Fibroblast of villous mesenchyme (primary cell): Measurements from ENCODE around the gene TPI1. TPM values are rescaled to one million over a fixed set of nuclear protein-coding genes. Genes with fewer than 3 reads are reported as not detected.

Experiments
- DNase-seq: peaks from one replicate; pipeline ENCODE4 v3.0.0-alpha.2; 2010; ENCODE audit warnings: low read depth
- H3K4me3 ChIP-seq: 2 replicates; pipeline ENCODE4 v1.5.1; 2011; ENCODE audit warnings: low read depth, mild to moderate bottlenecking, low read length
- total RNA-seq: library from RNA; depleted of rRNA; stranded (reverse); fragments of >200 nt; gene quantifications from 2 replicates; pipeline ENCODE4 v1.2.3, GENCODE V29; 2012
- TF ChIP-seq, protein P1 (sequence below): IDR thresholded peaks from 2 replicates; pipeline ENCODE4 v1.5.1; 2012; ENCODE audit warnings: low read depth, mild to moderate bottlenecking, low read length; ENCODE audit not compliant: insufficient read depth

The TPI1 gene
- total RNA-seq, 1 donor = 620 TPM

DNA sequence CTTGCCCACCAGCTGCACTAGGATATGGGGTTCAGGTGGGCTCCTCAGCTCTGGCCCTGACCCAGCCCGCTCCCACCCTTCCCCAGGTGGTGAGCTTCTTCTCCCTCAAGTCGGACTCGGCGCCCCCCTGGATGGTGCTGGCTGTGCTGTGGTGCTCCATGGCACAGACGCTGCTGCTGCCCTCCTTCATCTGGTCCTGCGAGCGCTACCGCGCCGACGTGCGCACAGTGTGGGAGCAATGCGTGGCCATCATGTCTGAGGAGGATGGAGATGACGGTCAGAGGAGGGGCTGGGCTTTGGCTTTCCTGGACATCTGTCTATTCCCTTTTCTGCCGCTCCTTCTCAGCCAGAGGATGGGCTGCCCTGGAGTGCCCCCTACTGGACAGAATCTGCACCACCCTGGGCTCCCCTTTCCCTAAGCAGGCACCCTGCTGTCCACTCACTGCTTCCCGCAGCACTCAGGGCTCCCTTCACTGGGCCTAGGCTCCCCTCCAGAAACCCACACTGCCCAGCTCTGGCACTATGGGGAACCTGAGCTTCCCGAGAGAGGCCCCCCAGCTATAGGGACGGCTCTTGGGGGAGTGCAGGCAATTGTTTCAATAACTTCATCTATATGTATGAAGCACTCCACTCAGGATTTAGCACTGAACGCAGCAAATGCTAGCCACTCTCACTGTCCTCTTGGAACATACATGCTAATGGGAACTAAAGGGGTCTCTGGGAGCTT is 41.8 kb upstream of the TPI1 start:
- H3K4me3 ChIP-seq = peak overlapping the region; percentile 4
- peak; percentile 85 for DNase-seq
- TF ChIP-seq, protein P1, sequence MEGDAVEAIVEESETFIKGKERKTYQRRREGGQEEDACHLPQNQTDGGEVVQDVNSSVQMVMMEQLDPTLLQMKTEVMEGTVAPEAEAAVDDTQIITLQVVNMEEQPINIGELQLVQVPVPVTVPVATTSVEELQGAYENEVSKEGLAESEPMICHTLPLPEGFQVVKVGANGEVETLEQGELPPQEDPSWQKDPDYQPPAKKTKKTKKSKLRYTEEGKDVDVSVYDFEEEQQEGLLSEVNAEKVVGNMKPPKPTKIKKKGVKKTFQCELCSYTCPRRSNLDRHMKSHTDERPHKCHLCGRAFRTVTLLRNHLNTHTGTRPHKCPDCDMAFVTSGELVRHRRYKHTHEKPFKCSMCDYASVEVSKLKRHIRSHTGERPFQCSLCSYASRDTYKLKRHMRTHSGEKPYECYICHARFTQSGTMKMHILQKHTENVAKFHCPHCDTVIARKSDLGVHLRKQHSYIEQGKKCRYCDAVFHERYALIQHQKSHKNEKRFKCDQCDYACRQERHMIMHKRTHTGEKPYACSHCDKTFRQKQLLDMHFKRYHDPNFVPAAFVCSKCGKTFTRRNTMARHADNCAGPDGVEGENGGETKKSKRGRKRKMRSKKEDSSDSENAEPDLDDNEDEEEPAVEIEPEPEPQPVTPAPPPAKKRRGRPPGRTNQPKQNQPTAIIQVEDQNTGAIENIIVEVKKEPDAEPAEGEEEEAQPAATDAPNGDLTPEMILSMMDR = peak; percentile 97

DNA sequence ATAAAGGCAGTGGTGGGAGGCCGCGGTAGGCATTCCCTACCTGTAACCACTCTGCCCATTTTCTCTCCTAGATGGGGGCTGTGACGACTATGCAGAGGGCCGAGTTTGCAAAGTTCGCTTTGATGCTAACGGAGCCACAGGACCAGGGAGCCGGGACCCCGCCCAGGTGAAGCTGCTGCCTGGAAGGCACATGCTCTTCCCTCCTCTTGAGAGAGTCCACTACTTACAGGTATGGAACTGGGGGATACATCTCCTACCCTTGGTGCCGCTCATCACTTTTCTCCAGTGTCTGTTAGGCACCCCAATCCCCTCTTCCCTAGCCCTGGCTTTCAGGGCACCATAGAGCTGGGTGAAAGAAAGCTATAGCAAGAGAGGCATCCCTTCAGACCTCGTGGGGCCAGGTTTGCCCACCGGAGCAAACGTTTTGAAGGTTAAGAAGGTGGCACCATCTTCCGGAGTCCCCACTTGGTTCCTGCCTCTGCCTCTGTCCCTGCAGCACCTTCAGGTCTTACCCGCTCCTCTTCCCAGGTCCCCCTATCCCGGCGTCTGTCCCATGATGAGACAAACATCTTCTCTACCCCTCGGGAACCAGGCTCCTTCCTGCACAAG is 41.1 kb upstream of the TPI1 start:
- TF ChIP-seq, protein P1 = no peak
- no peak for DNase-seq
- H3K4me3 ChIP-seq = no peak overlapping the region

DNA sequence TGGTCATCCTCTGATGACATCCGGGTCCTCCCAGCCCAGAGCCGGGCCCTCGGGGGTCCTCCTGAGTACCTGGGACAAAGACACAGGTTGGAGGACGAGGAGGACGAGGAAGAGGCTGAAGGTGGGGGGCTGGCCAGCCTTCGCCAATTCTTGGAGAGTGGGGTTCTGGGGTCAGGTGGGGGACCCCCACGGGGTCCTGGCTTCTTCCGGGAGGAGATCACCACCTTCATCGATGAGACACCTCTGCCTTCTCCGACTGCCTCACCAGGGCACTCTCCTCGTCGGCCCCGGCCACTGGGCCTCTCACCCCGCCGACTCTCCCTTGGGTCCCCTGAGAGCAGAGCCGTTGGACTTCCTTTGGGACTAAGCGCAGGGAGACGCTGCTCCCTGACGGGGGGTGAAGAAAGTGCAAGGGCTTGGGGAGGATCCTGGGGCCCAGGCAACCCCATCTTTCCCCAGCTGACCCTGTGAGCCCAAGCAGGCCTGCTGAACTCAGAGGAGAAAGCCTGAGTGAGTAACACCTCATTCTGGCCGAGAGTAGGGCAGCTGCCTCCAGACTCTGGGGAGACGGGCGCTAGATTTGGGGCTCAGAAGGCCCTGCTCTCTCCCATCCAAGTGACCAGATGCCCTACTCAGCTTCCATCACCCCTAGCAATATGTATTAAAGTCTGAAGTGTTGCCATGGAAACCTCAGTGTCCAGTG is 40.4 kb upstream of the TPI1 start:
- TF ChIP-seq, protein P1 = no peak
- no peak for DNase-seq
- H3K4me3 ChIP-seq = no peak overlapping the region

DNA sequence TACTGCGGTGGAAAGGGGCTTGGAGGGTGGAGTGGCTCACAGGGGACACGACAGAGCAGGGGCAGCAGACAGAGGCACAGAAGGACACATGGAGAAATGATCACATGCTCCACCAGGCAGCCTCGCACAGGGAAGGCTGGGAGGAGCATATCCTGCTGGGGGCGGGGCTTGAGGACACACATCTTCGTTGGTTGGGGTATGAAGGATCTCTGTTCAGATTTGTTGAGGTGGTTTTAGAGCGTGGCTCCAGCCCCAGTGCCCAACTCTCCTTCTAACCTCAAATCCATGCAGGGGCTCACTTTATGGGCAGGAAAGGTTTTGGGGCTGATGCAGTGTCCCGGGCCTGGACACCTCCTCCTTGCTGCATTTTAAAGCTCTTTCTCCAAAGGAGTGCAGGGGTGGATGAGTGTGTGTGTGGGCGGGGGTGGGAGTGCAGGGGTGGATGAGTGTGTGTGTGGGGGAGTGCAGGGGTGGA is 39.9 kb upstream of the TPI1 start:
- TF ChIP-seq, protein P1 = no peak
- H3K4me3 ChIP-seq = peak overlapping the region; percentile 44
- peak; percentile 83 for DNase-seq

DNA sequence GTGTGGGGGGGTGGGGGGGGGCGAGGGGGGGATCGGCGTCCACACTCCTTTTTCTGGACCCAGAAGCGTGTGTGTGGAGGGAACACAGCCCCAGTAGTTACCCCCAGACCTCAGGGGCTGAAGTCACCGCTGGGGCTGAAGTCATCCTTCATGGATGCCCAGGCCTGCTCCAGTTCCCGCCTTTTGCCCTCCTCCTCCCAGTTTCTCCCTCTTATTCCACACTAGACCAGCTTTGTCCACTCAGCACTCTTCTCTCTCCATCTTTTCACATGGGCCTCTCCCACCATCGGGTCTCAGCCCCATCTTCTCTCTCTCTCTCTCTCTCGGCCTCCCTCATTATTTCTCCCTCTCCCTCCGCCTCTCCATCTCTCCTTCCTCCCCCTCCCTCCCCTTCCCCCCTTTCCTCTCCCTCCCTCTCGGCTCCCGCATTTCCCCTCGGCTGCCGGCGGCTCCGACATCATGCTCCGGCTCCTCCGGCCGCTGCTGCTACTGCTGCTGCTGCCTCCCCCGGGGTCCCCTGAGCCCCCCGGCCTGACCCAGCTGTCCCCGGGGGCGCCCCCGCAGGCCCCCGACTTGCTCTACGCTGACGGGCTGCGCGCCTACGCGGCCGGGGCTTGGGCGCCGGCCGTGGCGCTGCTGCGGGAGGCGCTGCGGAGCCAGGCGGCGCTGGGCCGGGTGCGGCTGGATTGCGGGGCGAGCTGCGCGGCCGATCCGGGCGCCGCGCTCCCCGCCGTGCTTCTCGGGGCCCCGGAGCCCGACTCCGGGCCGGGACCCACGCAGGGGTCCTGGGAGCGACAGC is 39.1 kb upstream of the TPI1 start, which contains the start of gene P3H3:
Gene P3H3, plus strand, starts transcription at position 426 of the 799 bp plus-strand sequence. Its CDS starts 34 bp downstream, at position 460.
- TF ChIP-seq, protein P1 = no peak
- H3K4me3 ChIP-seq = peak within 1 kb of the TSS; percentile 96
- DNase-seq = peak; percentile 49
